SHP77 treated with DMSO at 0.1 percent for 48 hours (cell line): ENCODE data around the gene KCTD20.
"Not testable (repeated sequence)": the region's sequence is repeated elsewhere in the genome, so short reads cannot be mapped to it uniquely, and the experiment has no call there.

Source experiments
- DNase-seq: peaks from one replicate; lab custom pipeline; 2025; lab: John Stamatoyannopoulos, UW

KCTD20 gene

GRCh38 chr6:36442671-36443470 lies at the start of gene KCTD20, which contains the start of gene PXT1:
Gene KCTD20, plus strand, starts transcription at chr6:36443000. Its CDS starts 27,098 bp downstream, at chr6:36470098.
Gene PXT1, minus strand, starts transcription at chr6:36442854. Its CDS starts 16,772 bp downstream, at chr6:36426082.
- peak; percentile 46 for DNase-seq

- DNase-seq = no peak
These were observed 42.8 kb upstream of the KCTD20 start for GRCh38 chr6:36399970-36400369.

- DNase-seq = no peak
These were observed 40.3 kb upstream of the KCTD20 start for GRCh38 chr6:36402481-36402880.

GRCh38 chr6:36404164-36404563 lies 38.6 kb upstream of the KCTD20 start:
- no peak for DNase-seq

- DNase-seq = not testable (repeated sequence)
These were observed 33.1 kb upstream of the KCTD20 start for GRCh38 chr6:36409718-36410117.

GRCh38 chr6:36413489-36414480 lies 29.0 kb upstream of the KCTD20 start:
- no peak for DNase-seq

GRCh38 chr6:36414481-36414880 lies 28.3 kb upstream of the KCTD20 start:
- DNase-seq = no peak

GRCh38 chr6:36418558-36418957 lies 24.2 kb upstream of the KCTD20 start:
- no peak for DNase-seq

GRCh38 chr6:36419310-36419709 lies 23.5 kb upstream of the KCTD20 start:
- DNase-seq = no peak

- no peak for DNase-seq
These were observed 20.1 kb upstream of the KCTD20 start for GRCh38 chr6:36422714-36423100.

- DNase-seq = peak; percentile 95
These were observed 19.5 kb upstream of the KCTD20 start for GRCh38 chr6:36423101-36423824.

- no peak for DNase-seq
These were observed 16.2 kb upstream of the KCTD20 start for GRCh38 chr6:36426622-36427021.

- DNase-seq = no peak
These were observed 13.9 kb upstream of the KCTD20 start for GRCh38 chr6:36428911-36429310.

- DNase-seq = no peak
These were observed 12.4 kb upstream of the KCTD20 start for GRCh38 chr6:36430351-36430750.

GRCh38 chr6:36431197-36431596 lies 11.6 kb upstream of the KCTD20 start:
- DNase-seq = no peak

- DNase-seq = no peak
These were observed 10.6 kb upstream of the KCTD20 start for GRCh38 chr6:36432151-36432671.

GRCh38 chr6:36436466-36436865 lies 6.3 kb upstream of the KCTD20 start:
- DNase-seq = no peak

GRCh38 chr6:36441307-36441894 lies 1.4 kb upstream of the KCTD20 start:
- DNase-seq = peak; percentile 95

- no peak for DNase-seq
These were observed 613 bp upstream of the KCTD20 start for GRCh38 chr6:36442103-36442670.

GRCh38 chr6:36443471-36444428 lies 950 bp downstream of the KCTD20 start:
- peak; percentile 13 for DNase-seq
